ENCODE measurements around the gene CBR4. TPM values are rescaled to one million over a fixed set of nuclear protein-coding genes. Genes with fewer than 3 reads are reported as not detected.

The CBR4 gene
- total and polyA plus RNA-seq, 2 donors (not counting 3 experiments of a cell fraction or from before 2014, with no cell fraction given), result 4.8 to 26.3 TPM

DNA sequence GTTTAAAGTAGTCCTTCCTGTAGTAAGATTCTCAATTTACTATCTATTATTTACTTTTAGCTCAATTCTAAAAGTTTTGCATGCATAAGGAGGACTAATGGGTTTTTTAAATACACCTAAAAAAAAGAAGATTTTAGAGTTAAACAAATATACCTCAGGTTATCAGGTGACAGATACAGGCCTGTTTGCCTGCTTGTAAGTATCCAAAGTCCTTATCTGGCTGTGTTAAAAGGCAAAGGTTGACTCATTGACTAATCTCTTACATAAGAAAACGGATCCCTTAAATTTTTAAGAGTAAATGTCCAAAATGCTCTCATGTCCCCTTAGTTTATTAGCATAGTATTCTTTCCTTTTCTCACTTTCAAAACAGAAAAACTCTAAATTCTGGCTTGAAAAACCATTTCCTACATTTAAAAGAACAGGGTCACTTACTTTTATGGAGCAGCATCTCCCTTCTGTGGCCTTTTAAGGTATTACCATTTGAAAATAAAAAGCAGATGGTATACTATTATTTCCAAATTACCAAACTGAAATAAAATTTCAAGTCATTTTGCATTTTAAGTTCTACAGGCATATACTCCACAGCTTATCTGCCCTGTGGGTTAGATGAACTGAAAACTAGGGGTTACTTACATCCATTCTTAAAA is 4.5 kb downstream of the CBR4 start:
- no peak for DNase-seq (ENCODE audit: low read depth, low spot score)
- dilution Hi-C loops (cut with MboI; ENCODE audit: extremely low pct_ligation_motif_present, low sequenced_read_pairs) (no loop called here), intact Hi-C loops (cut with micrococcal nuclease) (loop anchor here (1.0 to 5.0 kb wide), 4 partner anchors 15 to 823 kb away; no protein-coding TSS in a partner anchor)
- no peak for FAIRE-seq
- H3K4me2 ChIP-seq (ENCODE audit: insufficient read depth, low read length), result no peak overlapping the region
- POLR2A ChIA-PET, result no interaction called here
- H3K9me1 ChIP-seq (replicated peaks; ENCODE audit: control insufficient read depth, extremely low read depth, insufficient read depth, low read length), result no peaks in the 10 kb centered on the region
- H3K9me3 ChIP-seq (replicated peaks; ENCODE audit: control insufficient read depth, insufficient read depth, low read length), result no peaks in the 10 kb centered on the region
- no peak overlapping the region for H3K9ac ChIP-seq (replicated peaks; ENCODE audit: extremely low read depth, insufficient read depth, low read length)
- peaks cover 4 to 12% of the 10 kb centered on the region in 2 experiments for H3K36me3 ChIP-seq (ENCODE audit: control insufficient read depth in 2 of 2, extremely low read depth in 1 of 2, insufficient read depth in 2 of 2, low read length in 2 of 2)
- H3K27me3 ChIP-seq (ENCODE audit: control insufficient read depth in 2 of 2, insufficient read depth in 2 of 2, low read length in 2 of 2), result no peaks in the 10 kb centered on the region
- peaks cover 15% of the 10 kb centered on the region for H3K4me1 ChIP-seq (ENCODE audit: control insufficient read depth, extremely low read depth, insufficient read depth, low read length)
- BruUV-seq (replicated peaks), result no TSS peak
- no peak overlapping the region for H2AFZ ChIP-seq (ENCODE audit: low read depth, low read length)
- no peak overlapping the region for H3K4me3 ChIP-seq (replicated peaks in 1 of 3; ENCODE audit: insufficient read depth in 1 of 3, low read depth in 1 of 3, low read length in 3 of 3)
- H3K79me2 ChIP-seq (ENCODE audit: control insufficient read depth, insufficient read depth, low read length), result peaks cover 7% of the 10 kb centered on the region
- H4K20me1 ChIP-seq (replicated peaks; ENCODE audit: control insufficient read depth, extremely low read depth, insufficient read depth, low read length), result no peaks in the 10 kb centered on the region
- TF ChIP-seq, protein P1, sequence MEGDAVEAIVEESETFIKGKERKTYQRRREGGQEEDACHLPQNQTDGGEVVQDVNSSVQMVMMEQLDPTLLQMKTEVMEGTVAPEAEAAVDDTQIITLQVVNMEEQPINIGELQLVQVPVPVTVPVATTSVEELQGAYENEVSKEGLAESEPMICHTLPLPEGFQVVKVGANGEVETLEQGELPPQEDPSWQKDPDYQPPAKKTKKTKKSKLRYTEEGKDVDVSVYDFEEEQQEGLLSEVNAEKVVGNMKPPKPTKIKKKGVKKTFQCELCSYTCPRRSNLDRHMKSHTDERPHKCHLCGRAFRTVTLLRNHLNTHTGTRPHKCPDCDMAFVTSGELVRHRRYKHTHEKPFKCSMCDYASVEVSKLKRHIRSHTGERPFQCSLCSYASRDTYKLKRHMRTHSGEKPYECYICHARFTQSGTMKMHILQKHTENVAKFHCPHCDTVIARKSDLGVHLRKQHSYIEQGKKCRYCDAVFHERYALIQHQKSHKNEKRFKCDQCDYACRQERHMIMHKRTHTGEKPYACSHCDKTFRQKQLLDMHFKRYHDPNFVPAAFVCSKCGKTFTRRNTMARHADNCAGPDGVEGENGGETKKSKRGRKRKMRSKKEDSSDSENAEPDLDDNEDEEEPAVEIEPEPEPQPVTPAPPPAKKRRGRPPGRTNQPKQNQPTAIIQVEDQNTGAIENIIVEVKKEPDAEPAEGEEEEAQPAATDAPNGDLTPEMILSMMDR (IDR thresholded peaks at IDR 0.05; ENCODE audit: extremely low read depth in 1 of 2, insufficient read depth in 1 of 2, low read depth in 1 of 2, low read length in 2 of 2), result peak in 1 of 2 donors; percentile 4
- no peak for TF ChIP-seq POLR2A (IDR thresholded peaks at IDR 0.05; ENCODE audit: low read depth, low read length)
- CTCF ChIA-PET, result interaction anchor here (0.8 to 1.4 kb wide), 5 partner anchors 10 to 480 kb away, joined by 3 to 16 read pairs (median 3); no protein-coding TSS in a partner anchor
- no peak overlapping the region for H3K27ac ChIP-seq (ENCODE audit: insufficient read depth, low read depth, low read length)

DNA sequence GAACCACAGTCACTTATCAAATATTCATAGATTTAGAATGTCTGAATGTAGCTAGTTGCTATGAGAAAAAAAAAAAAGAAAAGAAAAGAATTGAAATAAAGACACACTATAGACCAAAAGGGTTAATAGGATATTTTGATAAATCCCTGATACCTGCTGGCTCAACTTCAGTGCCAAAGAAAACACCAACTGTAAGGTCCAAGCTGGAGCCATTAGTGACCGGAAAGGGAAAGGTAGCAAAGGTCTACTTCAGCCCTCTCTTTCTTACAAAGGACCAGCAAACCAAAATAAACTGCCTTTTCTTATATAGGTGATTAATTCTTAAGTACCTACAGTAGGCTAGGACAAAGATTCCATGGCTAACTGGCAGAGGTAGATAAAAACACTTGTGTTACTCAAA is 9.7 kb downstream of the CBR4 start:
- Histone ChIP-seq H3K4me1 (ENCODE audit: control insufficient read depth, extremely low read depth, insufficient read depth, low read length) (no peaks in the 10 kb centered on the region), H3K36me3 (ENCODE audit: control insufficient read depth in 2 of 2, extremely low read depth in 1 of 2, insufficient read depth in 2 of 2, low read length in 2 of 2) (peaks cover 5 to 14% of the 10 kb centered on the region in 2 experiments), H4K20me1 (replicated peaks; ENCODE audit: control insufficient read depth, extremely low read depth, insufficient read depth, low read length) (no peaks in the 10 kb centered on the region), H3K27ac (ENCODE audit: insufficient read depth, low read depth, low read length) (no peak overlapping the region), H3K79me2 (ENCODE audit: control insufficient read depth, insufficient read depth, low read length) (no peaks in the 10 kb centered on the region), H3K9ac (replicated peaks; ENCODE audit: extremely low read depth, insufficient read depth, low read length) (no peak overlapping the region), H2AFZ (ENCODE audit: low read depth, low read length) (no peak overlapping the region), H3K27me3 (ENCODE audit: control insufficient read depth in 2 of 2, insufficient read depth in 2 of 2, low read length in 2 of 2) (no peaks in the 10 kb centered on the region), H3K9me1 (replicated peaks; ENCODE audit: control insufficient read depth, extremely low read depth, insufficient read depth, low read length) (no peaks in the 10 kb centered on the region), H3K4me3 (replicated peaks in 1 of 3; ENCODE audit: insufficient read depth in 1 of 3, low read depth in 1 of 3, low read length in 3 of 3) (no peak overlapping the region), H3K9me3 (replicated peaks; ENCODE audit: control insufficient read depth, insufficient read depth, low read length) (no peaks in the 10 kb centered on the region), H3K4me2 (ENCODE audit: insufficient read depth, low read length) (no peak overlapping the region)
- BruUV-seq (replicated peaks), result no TSS peak
- ChIA-PET CTCF (interaction anchor here (0.6 to 2.4 kb wide), 6 partner anchors 10 to 315 kb away, joined by 3 to 14 read pairs (median 3); partner anchors contain the start of gene CBR4), POLR2A (interaction anchor here (0.5 kb wide), 1 partner anchor 599 kb away, joined by 3 read pairs; no protein-coding TSS in a partner anchor)
- DNase-seq (ENCODE audit: low read depth, low spot score) (no peak), FAIRE-seq (no peak)
- TF ChIP-seq JUN (IDR thresholded peaks at IDR 0.05; ENCODE audit: borderline replicate concordance, insufficient read depth, insufficient read length, low read depth) (no peak), EZH2 (IDR thresholded peaks at IDR 0.05; ENCODE audit: borderline replicate concordance, low read depth, low read length, severe bottlenecking) (no peak), POLR2AphosphoS5 (IDR thresholded peaks at IDR 0.05; ENCODE audit: insufficient read depth, low read depth, low read length) (no peak), POLR2A (IDR thresholded peaks at IDR 0.05; ENCODE audit: low read depth, low read length) (no peak), MYC (IDR thresholded peaks at IDR 0.05; ENCODE audit: low read depth, low read length) (no peak), GATA2 (IDR thresholded peaks at IDR 0.05; ENCODE audit: insufficient read depth, insufficient read length, low read depth, low read length) (no peak), FOS (IDR thresholded peaks at IDR 0.05; ENCODE audit: borderline replicate concordance, insufficient read depth, low read length) (no peak)
- TF ChIP-seq, protein P2, sequence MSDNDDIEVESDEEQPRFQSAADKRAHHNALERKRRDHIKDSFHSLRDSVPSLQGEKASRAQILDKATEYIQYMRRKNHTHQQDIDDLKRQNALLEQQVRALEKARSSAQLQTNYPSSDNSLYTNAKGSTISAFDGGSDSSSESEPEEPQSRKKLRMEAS (IDR thresholded peaks at IDR 0.05; ENCODE audit: insufficient read depth, insufficient read length), result no peak
- TF ChIP-seq, protein P1 (IDR thresholded peaks at IDR 0.05; ENCODE audit: extremely low read depth in 1 of 2, insufficient read depth in 1 of 2, low read depth in 1 of 2, low read length in 2 of 2), result no peak
- intact Hi-C loops (cut with micrococcal nuclease) (no loop called here), dilution Hi-C loops (cut with MboI; ENCODE audit: extremely low pct_ligation_motif_present, low sequenced_read_pairs) (no loop called here)
